Measurements from ENCODE around the gene POLR1B.
"Not testable (repeated sequence)": the region's sequence is repeated elsewhere in the genome, so short reads cannot be mapped to it uniquely, and the experiment has no call there.

DNA sequence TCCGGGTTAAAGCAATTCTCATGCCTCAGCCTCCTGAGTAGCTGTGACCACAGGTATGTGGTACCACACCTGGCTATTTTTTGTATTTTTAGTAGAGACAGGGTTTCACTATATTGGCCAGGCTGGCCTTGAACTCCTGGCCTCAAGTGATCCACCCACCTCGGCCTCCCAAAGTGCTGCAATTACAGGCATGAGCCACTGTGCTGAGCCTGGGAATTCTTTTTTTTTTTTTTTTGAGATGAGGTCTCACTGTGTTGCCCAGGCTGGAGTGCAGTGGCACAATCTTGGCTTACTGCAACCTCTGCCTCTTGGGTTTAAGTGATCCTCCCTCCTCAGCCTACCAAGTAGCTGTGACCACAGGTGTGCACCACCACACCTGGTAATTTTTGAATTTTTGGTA, 73.5 kb downstream of the POLR1B start:
- TF ChIP-seq, protein P1, sequence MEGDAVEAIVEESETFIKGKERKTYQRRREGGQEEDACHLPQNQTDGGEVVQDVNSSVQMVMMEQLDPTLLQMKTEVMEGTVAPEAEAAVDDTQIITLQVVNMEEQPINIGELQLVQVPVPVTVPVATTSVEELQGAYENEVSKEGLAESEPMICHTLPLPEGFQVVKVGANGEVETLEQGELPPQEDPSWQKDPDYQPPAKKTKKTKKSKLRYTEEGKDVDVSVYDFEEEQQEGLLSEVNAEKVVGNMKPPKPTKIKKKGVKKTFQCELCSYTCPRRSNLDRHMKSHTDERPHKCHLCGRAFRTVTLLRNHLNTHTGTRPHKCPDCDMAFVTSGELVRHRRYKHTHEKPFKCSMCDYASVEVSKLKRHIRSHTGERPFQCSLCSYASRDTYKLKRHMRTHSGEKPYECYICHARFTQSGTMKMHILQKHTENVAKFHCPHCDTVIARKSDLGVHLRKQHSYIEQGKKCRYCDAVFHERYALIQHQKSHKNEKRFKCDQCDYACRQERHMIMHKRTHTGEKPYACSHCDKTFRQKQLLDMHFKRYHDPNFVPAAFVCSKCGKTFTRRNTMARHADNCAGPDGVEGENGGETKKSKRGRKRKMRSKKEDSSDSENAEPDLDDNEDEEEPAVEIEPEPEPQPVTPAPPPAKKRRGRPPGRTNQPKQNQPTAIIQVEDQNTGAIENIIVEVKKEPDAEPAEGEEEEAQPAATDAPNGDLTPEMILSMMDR (IDR thresholded peaks at IDR 0.05), result not testable (repeated sequence)
- not testable (repeated sequence) for TF ChIP-seq POLR2A (IDR thresholded peaks at IDR 0.05)
